Coronary artery (tissue), 2 donors: ENCODE data around the gene CKMT2.

ENCODE experiments used
- DNase-seq: peaks from one replicate; pipeline ENCODE4 v3.0.0-alpha.2; 2017; ENCODE audit warnings: low spot score
- H3K27ac ChIP-seq, 2 donors: fragments of 200-600 bp; sonication (generic); one replicate each; pipeline ENCODE4 v1.5.1; 2016 to 2019
- H3K4me3 ChIP-seq: fragments of 200-600 bp; sonication (generic); 2 replicates; pipeline ENCODE4 v1.5.1; 2016; ENCODE audit warnings: mild to moderate bottlenecking, moderate library complexity
- CTCF ChIP-seq: fragments of 200-600 bp; sonication (generic); IDR thresholded peaks from one replicate; pipeline ENCODE4 v1.5.1; 2019; ENCODE audit warnings: antibody characterized with exemption

CKMT2 gene

GRCh38 chr5:81313686-81314085, 80.6 kb downstream of the CKMT2 start:
- H3K27ac ChIP-seq = no peak overlapping the region
- TF ChIP-seq CTCF = no peak
- DNase-seq = no peak
- H3K4me3 ChIP-seq = no peak overlapping the region

GRCh38 chr5:81314581-81314980, 81.5 kb downstream of the CKMT2 start:
- DNase-seq = no peak
- H3K27ac ChIP-seq = no peak overlapping the region
- no peak for TF ChIP-seq CTCF
- H3K4me3 ChIP-seq = no peak overlapping the region

- Histone ChIP-seq H3K27ac (no peak overlapping the region), H3K4me3 (no peak overlapping the region)
- no peak for DNase-seq
- no peak for TF ChIP-seq CTCF
These were observed 82.2 kb downstream of the CKMT2 start for GRCh38 chr5:81315336-81315735.

- no peak for DNase-seq
These were observed 82.7 kb downstream of the CKMT2 start for GRCh38 chr5:81315830-81316229.

More at GRCh38 chr5:81315830-81316229, 82.7 kb downstream of the CKMT2 start:
- Histone ChIP-seq H3K4me3 (no peak overlapping the region), H3K27ac (no peak overlapping the region)
- TF ChIP-seq CTCF = no peak
